HG03442 (cell line): ENCODE data around the gene IAH1.
"Not testable (repeated sequence)": the region's sequence is repeated elsewhere in the genome, so short reads cannot be mapped to it uniquely, and the experiment has no call there.

Source experiments
- ATAC-seq: cut with Tn5 transposase; IDR thresholded peaks from one replicate; pipeline ENCODE4 v1.9.1; 2021; ENCODE audit warnings: mild to moderate bottlenecking, moderate library complexity; ENCODE audit not compliant: unreplicated experiment

The IAH1 gene

DNA sequence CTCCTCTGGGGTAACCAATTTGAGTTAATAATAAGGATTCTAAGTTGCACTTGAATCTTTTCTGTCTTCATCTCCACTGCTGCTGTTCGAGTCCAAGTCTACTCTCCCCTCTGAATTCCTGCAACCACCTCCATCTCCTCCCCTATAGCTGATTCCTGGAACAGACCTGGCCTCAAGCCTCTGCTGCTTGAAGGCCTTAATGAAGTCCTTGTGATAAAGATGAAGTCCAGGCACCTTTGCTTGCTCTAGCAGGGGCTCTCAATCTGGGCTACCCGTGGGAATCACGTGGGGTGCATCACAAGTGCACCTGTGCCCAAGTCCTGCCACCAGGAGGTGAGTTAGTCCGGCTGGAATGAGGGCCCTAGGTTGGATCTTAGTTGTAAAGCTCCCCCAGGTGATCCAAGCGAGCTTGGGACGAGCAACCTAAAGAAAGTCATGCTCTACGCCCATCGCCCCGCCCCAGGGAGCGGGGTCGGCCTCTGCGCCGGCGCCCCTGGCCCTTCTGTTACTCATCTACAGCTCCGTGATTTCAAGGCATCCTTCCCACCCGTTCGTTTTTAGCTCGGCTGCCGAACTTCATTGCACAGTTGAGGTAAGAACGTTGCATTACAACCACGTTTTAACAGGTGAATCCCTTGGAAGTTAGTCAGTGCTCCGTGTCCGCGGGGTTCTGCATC lies 905 bp upstream of the IAH1 start:
- no peak for ATAC-seq

DNA sequence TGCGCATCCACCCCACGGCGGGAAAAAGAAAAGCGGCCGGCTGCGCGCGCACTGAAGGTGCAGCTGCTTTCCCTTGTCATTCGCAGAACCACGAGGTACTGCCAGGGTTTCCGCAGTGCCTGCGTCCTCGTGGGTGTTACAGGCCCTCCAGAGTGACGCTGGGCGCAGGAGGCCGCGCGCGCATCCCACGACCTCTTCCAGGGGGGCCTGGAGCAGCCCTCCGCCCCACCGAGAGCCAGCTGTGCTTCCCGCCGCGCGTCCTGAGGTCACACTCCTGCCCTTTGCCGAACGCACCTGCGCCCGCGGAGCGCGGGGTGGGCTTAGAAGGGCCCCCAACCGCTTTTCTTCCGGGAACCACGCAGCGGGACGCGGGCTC lies 378 bp upstream of the IAH1 start:
- ATAC-seq = peak; percentile 39

DNA sequence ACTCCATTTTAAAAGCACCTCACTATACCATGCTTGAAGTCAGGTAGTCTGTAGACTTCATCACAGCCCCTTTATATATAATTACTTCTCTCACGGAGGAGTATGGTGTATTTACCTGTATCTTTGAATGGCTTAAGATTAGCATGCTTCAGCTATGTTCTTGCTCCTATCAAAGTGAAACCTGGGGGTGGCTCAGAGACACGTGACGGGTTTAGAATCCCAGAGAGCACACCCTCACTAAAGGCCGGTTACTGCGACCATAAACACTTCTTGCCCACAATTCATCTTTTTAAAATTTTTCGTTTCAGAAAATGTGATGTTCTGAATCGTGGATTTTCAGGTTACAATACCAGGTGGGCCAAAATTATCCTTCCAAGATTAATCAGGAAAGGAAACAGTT lies 3.6 kb downstream of the IAH1 start:
- no peak for ATAC-seq

DNA sequence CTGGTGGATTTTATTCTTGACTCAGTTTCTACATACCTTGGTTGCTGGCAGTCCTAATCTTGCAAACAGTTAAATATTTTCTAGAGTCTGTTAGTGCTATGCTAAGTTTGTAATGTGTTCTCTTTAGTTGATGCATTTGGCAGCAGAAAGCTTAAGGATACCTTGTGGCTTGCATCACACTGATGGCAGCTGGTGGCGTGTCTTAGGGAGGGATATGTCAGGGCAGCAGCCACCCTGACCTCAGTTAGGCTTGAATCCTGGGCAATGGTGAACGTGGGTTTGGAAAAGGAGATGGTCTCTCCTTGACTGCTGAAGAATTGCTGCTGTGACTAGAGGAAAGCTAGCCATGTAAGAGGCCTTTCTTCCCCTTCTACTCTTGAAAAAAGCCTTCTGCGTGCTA lies 4.2 kb downstream of the IAH1 start:
- ATAC-seq = no peak

DNA sequence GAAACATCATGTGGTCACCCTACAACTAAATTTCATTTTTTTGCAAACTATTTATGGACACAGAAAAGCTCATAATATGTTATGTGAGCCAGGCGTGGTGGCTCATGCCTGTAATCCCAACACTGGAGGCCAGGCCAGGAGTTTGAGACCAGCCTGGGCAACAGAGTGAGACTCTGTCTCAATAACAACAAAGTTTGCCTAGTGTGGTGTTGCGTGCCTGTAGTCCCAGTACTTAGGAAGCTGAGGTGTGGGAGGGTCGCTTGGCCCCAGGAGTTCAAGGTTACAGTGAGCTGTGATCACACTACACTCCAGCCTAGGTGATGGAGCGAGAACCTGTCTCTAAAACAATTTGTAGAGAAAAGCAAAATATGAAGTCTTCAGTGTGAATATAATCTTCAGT lies 5.8 kb downstream of the IAH1 start:
- no peak for ATAC-seq

DNA sequence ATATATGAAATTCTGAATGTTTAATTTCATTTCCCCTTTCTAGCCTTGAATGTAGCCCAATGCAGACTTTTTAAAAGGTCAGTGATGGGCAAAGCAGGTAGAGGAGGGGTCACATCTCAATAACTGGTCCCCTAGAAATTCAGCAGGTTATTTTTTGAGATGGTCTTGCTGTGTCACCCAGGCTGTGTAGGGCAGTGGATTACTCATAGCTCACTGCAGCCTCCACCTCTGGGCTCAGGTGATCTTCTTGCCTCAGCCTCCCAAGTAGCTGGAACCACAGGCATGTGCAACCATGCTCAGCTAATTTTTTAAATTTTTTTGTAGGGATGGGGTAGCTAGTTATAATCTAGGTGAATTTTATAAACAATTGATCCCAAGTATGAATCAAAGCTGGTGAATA lies 8.8 kb downstream of the IAH1 start:
- no peak for ATAC-seq

DNA sequence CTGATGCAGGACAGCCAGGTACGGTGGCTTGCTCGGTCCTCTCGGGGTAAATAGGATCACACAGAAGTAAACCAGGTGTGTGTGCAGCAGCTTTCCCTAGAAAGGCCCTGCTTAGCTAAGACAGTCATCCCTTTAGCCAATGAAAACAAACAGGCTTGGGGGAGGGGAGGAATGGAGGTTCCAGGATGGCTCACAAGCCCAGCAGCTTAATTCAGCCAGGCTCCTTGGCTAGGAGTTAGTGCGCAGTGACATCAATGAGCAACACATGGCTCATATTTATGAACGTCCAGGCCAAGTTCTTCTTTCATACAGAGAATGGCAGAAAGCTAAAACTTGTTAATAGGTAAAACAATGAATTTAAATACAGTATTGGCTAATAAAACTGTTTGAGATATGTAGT lies 10.2 kb downstream of the IAH1 start:
- no peak for ATAC-seq

DNA sequence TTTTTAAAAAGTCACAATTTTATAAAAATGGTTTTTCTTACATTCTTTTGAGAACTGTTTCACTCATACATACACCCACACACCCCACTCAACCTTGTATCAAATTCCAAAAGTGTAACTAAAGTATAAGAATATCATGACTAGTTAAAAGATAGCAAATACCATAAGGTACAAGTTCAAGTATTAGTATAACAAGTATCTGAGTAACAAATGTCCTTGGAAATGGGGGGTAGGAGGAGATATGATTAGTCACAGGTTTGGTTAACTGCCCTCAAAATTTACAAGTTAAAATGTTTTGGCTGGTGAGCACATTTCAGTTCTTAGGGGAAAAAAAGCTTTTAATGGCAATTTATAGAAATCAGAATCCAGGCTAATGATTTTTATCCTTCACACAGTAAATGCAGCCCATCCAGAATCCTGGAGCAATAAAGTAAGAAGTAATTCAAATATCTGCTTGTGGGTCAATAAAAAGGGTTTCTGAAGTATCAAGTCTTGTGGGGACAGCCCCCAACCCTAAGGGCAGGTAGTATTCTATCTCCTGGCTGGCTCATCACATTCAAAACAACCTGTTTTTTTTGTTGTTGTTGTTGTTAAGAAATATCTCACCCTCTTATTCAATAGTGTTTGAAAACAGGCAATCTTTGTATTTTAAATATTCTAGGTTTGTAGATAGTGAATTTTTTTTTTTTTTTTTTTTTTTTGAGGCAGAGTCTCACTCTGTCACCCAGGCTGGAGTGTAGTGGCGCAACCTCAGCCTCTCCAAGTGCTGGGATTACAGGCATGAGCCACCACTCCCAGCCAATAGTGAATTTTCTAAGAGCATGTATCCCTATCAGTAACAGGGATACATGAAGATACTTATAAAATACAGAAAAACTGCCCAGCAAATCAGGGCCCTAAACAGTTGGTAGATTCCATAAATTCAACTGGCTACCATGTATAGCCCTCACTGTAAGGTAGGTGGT lies 14.5 kb downstream of the IAH1 start:
- ATAC-seq = no peak

DNA sequence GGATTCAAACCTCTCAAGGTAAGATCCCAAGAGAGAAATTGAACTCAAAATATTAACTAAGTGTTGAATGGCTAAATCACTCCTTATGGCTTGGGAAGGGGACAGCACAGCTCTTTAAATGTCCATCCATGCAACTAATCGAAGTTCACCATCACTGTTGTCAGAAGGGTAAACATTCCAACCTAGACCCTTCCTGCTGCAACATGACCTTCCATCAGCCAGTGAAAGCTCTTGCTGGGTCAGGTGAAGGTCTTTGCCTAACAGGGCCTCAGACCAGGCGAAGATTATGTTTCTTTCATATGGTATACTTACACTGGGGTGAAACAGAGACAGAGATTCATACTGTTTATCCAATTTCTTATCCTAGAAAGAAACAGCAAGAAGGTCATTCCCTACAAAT lies 16.4 kb downstream of the IAH1 start:
- no peak for ATAC-seq

DNA sequence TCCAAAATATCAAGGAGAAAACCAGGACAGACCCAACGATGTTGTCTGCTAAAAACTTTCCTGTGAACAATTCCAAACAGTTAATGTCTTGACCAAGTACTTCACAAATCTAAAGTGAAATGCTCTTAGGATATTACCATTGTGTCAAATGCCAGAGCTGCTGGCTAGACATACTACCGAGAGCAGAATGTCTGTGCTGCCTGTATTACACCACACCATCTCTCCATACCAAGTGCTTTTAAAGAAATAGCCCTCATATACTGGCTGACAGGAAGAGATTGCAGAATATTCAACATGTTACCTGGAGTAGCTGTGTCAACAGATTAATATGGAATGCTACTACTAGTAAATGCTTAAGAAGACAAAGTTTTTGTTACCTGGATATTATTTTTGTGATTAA lies 18.6 kb downstream of the IAH1 start:
- no peak for ATAC-seq

DNA sequence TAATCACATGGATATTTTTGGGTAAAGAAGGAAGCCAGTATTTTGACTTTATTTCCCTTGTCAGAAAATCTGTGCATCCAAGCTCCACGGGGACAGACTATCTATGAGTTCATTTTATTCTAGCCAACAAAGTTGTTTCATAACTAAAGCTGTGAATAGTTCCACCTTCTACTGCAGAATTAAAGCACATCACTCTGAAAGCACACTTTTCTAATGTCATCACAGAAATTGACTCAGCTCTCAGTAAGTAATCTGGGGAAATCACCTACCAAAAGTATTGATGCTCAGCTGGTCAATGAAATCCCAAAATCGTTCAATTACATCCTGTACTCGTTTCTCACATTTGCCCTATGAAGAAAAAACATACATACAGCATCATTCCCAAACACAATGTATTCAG lies 19.1 kb downstream of the IAH1 start:
- no peak for ATAC-seq

DNA sequence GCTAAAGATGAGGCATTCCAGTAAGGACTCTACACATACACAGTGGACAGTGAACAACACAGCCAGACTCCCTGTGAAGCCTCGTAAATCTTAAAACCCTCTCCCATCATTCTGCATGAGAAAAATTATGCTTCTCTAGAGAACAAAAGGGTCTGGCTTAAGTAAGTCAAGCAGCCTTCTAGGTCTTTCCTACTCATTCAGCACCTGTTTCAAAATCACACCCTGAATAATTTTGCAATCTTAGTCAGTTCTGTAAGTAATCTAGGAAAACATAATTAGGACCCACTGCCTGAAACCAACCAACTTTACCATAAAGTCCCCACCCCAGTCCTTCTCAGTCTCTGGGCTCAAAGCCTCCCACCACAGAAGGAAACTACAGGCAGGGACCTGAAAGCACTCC lies 19.7 kb downstream of the IAH1 start:
- no peak for ATAC-seq

DNA sequence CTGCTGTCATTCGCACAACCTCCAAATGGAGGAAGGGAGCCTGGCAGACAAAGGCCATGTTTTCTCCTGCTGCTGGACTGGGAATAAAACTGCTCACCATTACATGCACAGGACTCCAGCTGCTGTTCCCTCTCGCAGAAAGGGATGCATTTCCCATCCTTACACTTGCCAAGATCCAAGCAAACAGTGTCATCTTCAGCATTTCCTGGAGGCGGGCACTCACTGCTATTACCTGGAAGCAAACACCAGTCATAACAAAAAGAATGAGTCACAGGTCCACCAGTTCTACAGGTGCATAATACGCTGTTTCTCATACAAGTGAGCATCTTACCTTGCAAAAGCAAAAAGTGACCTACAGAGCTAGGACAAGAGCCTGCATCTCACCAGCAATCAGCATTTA lies 22.7 kb downstream of the IAH1 start:
- no peak for ATAC-seq

DNA sequence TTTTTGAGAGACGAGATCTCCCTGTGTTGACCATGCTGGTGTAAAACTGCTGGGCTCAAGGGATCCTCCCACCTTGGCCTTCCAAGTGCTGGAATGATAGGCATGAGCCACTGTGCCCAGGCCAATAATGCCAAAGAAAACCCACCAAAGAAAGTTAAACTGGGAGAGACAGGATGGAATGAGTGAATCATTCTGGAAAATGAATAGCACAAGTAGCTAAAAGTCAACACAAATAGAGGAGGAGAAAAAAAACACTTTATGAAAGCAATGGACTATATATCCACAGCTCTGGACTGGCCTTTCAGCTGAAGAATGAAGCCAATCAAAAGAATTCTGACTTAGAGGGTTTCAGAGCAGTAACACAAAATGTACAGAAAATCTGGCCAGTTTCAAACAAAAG lies 23.9 kb downstream of the IAH1 start:
- ATAC-seq = no peak

DNA sequence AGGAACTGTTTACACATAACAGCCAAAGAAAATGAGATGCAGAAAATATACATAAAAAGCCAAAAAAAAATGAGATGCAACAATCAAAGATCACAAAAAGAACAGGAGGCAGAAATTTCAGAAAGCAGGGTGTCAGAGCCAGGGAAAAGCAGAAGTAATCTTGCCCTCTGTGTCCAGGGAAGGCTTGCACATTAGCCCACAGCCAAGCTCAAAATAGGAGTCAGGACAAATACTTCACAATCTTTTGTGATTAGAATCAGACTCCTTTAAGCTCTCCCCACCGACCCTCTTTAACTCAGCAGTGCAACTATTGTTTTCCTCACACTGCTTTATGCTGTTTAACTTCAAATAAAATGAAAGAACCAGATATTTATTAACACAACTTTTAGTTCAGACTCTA lies 34.6 kb downstream of the IAH1 start:
- ATAC-seq = no peak

DNA sequence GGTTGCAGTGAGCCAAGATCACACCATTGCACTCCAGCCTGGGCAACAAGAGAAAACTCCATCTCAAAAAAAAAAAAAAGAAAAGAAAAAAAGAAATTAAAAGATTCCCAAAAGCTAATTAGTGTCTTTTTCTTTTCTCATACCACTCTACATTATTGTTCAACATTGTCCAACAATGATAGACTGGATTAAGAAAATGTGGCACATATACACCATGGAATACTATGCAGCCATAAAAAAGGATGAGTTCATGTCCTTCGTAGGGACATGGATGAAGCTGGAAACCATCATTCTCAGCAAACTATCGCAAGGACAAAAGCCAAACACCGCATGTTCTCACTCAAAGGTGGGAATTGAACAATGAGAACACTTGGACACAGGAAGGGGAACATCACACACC lies 39.6 kb downstream of the IAH1 start:
- ATAC-seq = not testable (repeated sequence)

DNA sequence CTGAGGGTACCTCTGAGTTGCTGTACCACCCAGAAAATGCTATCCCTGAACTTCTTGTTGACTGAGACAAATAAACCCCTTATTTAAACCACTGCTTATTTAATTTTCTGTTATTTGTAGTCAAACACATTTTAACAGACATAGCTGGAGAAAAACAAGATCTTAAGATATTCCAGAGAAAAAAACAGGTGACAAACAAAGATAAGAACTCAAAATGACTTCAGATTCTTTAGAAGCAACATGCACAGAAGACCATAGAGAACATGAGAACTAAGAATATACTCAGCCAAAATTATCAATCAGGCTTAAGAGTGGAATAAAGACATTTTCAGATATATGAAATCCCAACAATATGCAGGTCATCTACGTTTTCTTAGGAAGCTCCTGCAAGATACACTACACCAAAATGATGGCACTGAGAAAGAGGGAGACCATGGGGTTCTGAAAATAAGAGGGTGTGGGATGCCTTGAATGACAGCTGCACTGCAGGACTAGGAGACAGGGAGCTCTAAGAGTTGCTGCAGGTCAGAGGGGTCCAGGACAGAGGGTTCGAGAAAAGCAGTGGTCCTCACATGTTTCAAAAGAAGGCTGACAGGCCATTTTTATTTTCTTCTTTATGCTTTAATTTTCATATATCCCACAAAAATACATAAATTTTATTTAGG lies 42.9 kb downstream of the IAH1 start:
- no peak for ATAC-seq

DNA sequence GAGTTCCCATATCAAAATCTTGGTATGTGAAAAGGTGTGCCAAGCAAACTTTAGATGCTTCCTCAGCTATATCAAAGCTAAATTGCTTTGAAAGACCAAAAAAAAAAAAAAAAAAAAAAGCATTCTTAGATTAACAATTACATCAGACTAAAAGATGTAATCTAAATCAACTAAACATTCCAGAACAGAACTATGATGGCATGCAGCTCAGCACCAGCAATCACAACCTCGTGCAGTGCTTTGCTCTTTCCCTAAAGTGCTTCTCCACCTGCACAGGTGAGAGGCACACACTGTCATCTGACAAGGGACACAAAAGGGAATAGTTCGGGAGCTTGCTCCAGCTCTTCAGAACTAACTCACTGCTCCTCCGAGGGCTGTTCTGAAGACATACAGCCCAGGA lies 43.8 kb downstream of the IAH1 start:
- ATAC-seq = no peak

DNA sequence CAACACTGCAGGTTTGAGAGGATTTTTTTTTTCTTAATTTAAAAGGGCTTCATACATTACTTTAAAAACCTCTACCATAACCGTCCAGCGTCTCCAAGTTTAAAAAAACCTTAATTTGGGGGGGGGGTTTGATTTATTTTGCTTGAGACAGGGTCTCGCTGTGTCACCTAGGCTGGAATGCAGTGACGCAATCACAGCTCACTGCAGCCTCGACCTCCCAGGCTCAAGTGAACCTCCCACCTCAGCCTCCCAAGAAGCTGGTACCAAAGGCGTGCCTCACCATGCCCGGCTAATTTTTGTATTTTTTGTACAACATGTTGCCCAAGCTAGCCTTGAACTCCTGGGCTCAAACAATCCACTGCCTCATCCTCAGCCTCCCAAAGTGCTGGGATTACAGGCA lies 44.4 kb downstream of the IAH1 start:
- ATAC-seq = no peak

DNA sequence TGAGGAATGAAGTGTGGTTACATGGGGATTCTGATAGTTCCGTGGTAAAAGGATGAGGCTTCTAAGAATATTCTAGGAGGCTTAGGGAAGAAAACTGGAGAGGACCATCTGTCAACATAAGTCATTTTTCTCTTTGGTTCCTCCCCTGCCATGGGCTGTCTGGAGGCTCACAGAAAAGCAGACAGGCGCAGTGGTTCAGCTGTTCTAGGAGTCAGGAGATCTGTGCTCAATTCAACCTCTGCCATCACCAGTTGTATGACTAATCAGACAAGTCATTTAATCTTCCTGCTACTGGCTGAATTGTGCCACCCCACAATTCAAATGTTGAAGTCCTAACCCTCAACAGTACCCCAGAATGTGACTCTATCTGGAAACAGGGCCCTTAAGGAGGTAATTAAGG lies 44.9 kb downstream of the IAH1 start:
- ATAC-seq = no peak

DNA sequence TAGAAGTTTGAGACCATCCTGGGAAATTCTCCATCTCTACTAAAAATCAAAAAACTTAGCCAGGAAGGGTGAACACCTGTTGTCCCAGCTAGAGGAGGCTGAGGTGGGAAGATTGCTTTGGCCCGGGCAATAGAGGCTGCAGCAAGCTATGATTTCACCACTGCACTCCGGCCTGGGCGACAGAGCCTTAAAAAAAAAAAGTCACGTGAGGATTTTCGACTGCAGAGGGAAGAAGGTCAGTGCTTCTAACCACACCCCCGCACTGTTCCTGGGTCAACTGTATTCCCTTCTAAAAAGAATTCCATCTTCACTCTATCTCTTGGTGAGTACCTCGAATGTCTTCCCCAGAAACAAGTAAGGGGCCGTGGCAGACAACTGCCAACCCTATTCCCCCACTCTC lies 49.9 kb downstream of the IAH1 start:
- no peak for ATAC-seq

DNA sequence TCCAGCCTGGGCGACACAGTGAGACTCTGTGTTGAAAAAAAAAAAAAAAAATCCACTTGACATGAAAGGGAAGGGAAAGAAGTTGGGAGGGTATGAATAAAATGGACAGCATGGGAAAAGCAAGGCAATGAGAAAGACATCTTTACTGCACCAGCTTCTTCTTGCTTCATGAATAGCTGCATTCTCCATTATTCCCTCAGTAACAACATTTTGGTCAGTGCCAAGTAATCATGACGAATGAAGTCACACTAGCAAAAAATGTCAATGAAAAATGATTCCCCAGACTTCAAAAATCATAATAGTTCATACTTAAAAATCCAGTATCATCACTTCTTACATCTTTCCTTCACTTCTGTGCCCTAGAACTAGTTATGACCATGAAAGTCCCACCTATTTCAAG lies 50.9 kb downstream of the IAH1 start:
- ATAC-seq = no peak
